H9 (cell line): ENCODE measurements around the gene BIRC6. TPM values are rescaled to one million over a fixed set of nuclear protein-coding genes. Genes with fewer than 3 reads are reported as not detected.

Experiments used
- DNase-seq: peaks from one replicate; pipeline ENCODE4 v3.0.0-alpha.2; 2017
- H2AFZ ChIP-seq: one replicate; pipeline ENCODE4 v1.6.1; 2013; ENCODE audit warnings: mild to moderate bottlenecking, low read length, control low read depth, moderate library complexity
- H2AK5ac ChIP-seq: 2 replicates; pipeline ENCODE4 v1.6.1; 2013; ENCODE audit warnings: low read length, control low read depth, mixed read lengths; ENCODE audit not compliant: insufficient read length
- H2BK120ac ChIP-seq: one replicate; pipeline ENCODE4 v1.6.1; 2013; ENCODE audit warnings: low read depth, mild to moderate bottlenecking, low read length, control low read depth, inconsistent platforms; ENCODE audit not compliant: poor library complexity, severe bottlenecking
- H2BK12ac ChIP-seq: 2 replicates; pipeline ENCODE4 v1.6.1; 2013; ENCODE audit warnings: low read length, control low read depth, mixed read lengths, low read depth; ENCODE audit not compliant: insufficient read length
- H2BK15ac ChIP-seq: 2 replicates; pipeline ENCODE4 v1.6.1; 2013; ENCODE audit warnings: low read depth, low read length, control low read depth
- H2BK20ac ChIP-seq: one replicate; pipeline ENCODE4 v1.6.1; 2013; ENCODE audit warnings: low read depth, mild to moderate bottlenecking, low read length, control low read depth, inconsistent platforms; ENCODE audit not compliant: poor library complexity, severe bottlenecking
- H2BK5ac ChIP-seq: 2 replicates; pipeline ENCODE4 v1.6.1; 2013; ENCODE audit warnings: low read length, control low read depth, mixed read lengths; ENCODE audit not compliant: insufficient read length
- H3K14ac ChIP-seq: 2 replicates; pipeline ENCODE4 v1.6.1; 2013; ENCODE audit warnings: low read length, control low read depth; ENCODE audit not compliant: insufficient read depth
- H3K18ac ChIP-seq: 2 replicates; pipeline ENCODE4 v1.6.1; 2013; ENCODE audit warnings: low read depth, mild to moderate bottlenecking, mixed read lengths, low read length, control low read depth; ENCODE audit not compliant: insufficient read length
- H3K23ac ChIP-seq: 2 replicates; pipeline ENCODE4 v1.6.1; 2013; ENCODE audit warnings: low read length, control low read depth, mixed read lengths, low read depth; ENCODE audit not compliant: insufficient read length
- H3K23me2 ChIP-seq: 2 replicates; pipeline ENCODE4 v1.6.1; 2013; ENCODE audit warnings: low read depth, mild to moderate bottlenecking, mixed read lengths, low read length, control low read depth; ENCODE audit not compliant: insufficient read length, poor library complexity, severe bottlenecking
- H3K27ac ChIP-seq: 2 replicates; pipeline ENCODE4 v1.5.1; 2013; ENCODE audit warnings: low read length, control low read depth, mixed read lengths, low read depth; ENCODE audit not compliant: insufficient read length
- H3K27me3 ChIP-seq: 2 replicates; pipeline ENCODE4 v1.6.1; 2013; ENCODE audit warnings: low read length, control low read depth, inconsistent platforms; ENCODE audit not compliant: insufficient read depth
- H3K4ac ChIP-seq: 2 replicates; pipeline ENCODE4 v1.6.1; 2013; ENCODE audit warnings: low read depth, mild to moderate bottlenecking, control low read depth, inconsistent platforms, low read length, moderate library complexity
- H3K4me1 ChIP-seq: 2 replicates; pipeline ENCODE4 v1.6.1; 2013; ENCODE audit warnings: low read length, control low read depth, inconsistent platforms; ENCODE audit not compliant: insufficient read depth
- H3K4me2 ChIP-seq: 2 replicates; pipeline ENCODE4 v1.6.1; 2013; ENCODE audit warnings: low read length, control low read depth, mixed read lengths; ENCODE audit not compliant: insufficient read length, insufficient read depth
- H3K56ac ChIP-seq: 2 replicates; pipeline ENCODE4 v1.6.1; 2013; ENCODE audit warnings: low read depth, mild to moderate bottlenecking, mixed read lengths, low read length, control low read depth; ENCODE audit not compliant: insufficient read length
- H3K79me1 ChIP-seq: 2 replicates; pipeline ENCODE4 v1.6.1; 2013; ENCODE audit warnings: low read depth, mild to moderate bottlenecking, moderate library complexity, low read length, control low read depth, inconsistent platforms; ENCODE audit not compliant: insufficient read depth, poor library complexity, severe bottlenecking
- H3K79me2 ChIP-seq: 2 replicates; pipeline ENCODE4 v1.6.1; 2013; ENCODE audit warnings: low read length, control low read depth, inconsistent platforms; ENCODE audit not compliant: insufficient read depth
- H3K9ac ChIP-seq: 2 replicates; pipeline ENCODE4 v1.6.1; 2013; ENCODE audit warnings: low read length, control low read depth, mixed read lengths; ENCODE audit not compliant: insufficient read length; ENCODE audit errors: extremely low read depth
- H3K9me3 ChIP-seq: one replicate; pipeline ENCODE4 v1.6.1; 2013; ENCODE audit warnings: low read depth, low read length, inconsistent platforms; ENCODE audit not compliant: control insufficient read depth
- H3T11ph ChIP-seq: one replicate; pipeline ENCODE4 v1.6.1; 2013; ENCODE audit warnings: mild to moderate bottlenecking, low read length, control low read depth, inconsistent platforms
- H4K20me1 ChIP-seq: one replicate; pipeline ENCODE4 v1.6.1; 2013; ENCODE audit not compliant: control insufficient read depth, insufficient read length, insufficient read depth
- H4K5ac ChIP-seq: 2 replicates; pipeline ENCODE4 v1.6.1; 2013; ENCODE audit warnings: low read depth, mild to moderate bottlenecking, mixed read lengths, low read length, control low read depth; ENCODE audit not compliant: insufficient read length
- H4K8ac ChIP-seq: replicated peaks from 2 replicates; pipeline ENCODE4 v1.6.1; 2013; ENCODE audit warnings: low read length, control low read depth, mixed read lengths, low read depth; ENCODE audit not compliant: insufficient read length
- H4K91ac ChIP-seq: 2 replicates; pipeline ENCODE4 v1.6.1; 2013; ENCODE audit warnings: low read depth, mild to moderate bottlenecking, moderate library complexity, mixed read lengths, low read length, control low read depth; ENCODE audit not compliant: insufficient read length
- H3K27ac Mint-ChIP-seq, 3 experiments: 2 replicates in 2 of 3; 3 replicates in 1 of 3; pipeline ENCODE4 v1.8.0; 2020 to 2021; ENCODE audit warnings: mixed read lengths in 3 of 3, mild to moderate bottlenecking in 1 of 3, moderate library complexity in 1 of 3
- H3K27me3 Mint-ChIP-seq: 2 replicates; pipeline ENCODE4 v1.8.0; 2021; ENCODE audit warnings: low read depth, mild to moderate bottlenecking, moderate library complexity, mixed read lengths
- H3K36me3 Mint-ChIP-seq, 3 experiments: 2 replicates in 2 of 3; 3 replicates in 1 of 3; pipeline ENCODE4 v1.8.0; 2020 to 2021; ENCODE audit warnings: low read depth in 3 of 3, mixed read lengths in 3 of 3; ENCODE audit not compliant: insufficient read depth in 1 of 3
- H3K4me1 Mint-ChIP-seq, 2 experiments: 2 replicates each; pipeline ENCODE4 v1.8.0; 2020; ENCODE audit warnings: mixed read lengths in 2 of 2
- H3K4me3 Mint-ChIP-seq, 2 experiments: 2 replicates in 1 of 2; 3 replicates in 1 of 2; pipeline ENCODE4 v1.8.0; 2020 to 2021; ENCODE audit warnings: mild to moderate bottlenecking in 2 of 2, mixed read lengths in 2 of 2, moderate library complexity in 1 of 2
- H3K9me3 Mint-ChIP-seq, 2 experiments: 2 replicates in 1 of 2; 3 replicates in 1 of 2; pipeline ENCODE4 v1.8.0; 2020; ENCODE audit warnings: mild to moderate bottlenecking in 2 of 2, mixed read lengths in 2 of 2, moderate library complexity in 1 of 2
- CTCF ChIP-seq: fragments of 200-600 bp; sonication (generic); conservative IDR thresholded peaks from 3 replicates; pipeline ENCODE4 v1.8.0; 2021; ENCODE audit warnings: antibody characterized with exemption, mild to moderate bottlenecking
- WGBS: extraction: QIAGEN DNeasy Blood & Tissue Kit; methylation state at CpG from one replicate; pipeline ENCODE4 v1.1.7; 2013; ENCODE audit warnings: missing lambda C conversion rate, low lambda C conversion rate, mixed read lengths; ENCODE audit not compliant: insufficient read length; ENCODE audit errors: extremely low coverage; 5-methylcytosine and 5-hydroxymethylcytosine counted together
- total RNA-seq: library from RNA; stranded (reverse); gene quantifications from 2 replicates; pipeline ENCODE4 v1.2.1, GENCODE V29; 2021

Gene BIRC6
- total RNA-seq, 1 experiment from 2014 or later: 78.8 TPM

- Histone ChIP-seq H2BK120ac (no peak overlapping the region), H3K9ac (no peak overlapping the region), H2BK12ac (no peak overlapping the region), H3K9me3 (no peaks in the 10 kb centered on the region), H3T11ph (no peak overlapping the region), H3K14ac (no peak overlapping the region), H2BK5ac (no peak overlapping the region), H3K23ac (no peak overlapping the region), H3K4me1 (no peaks in the 10 kb centered on the region), H3K27me3 (no peaks in the 10 kb centered on the region), H3K18ac (no peak overlapping the region), H4K5ac (no peak overlapping the region), H4K91ac (no peak overlapping the region), H3K23me2 (no peaks in the 10 kb centered on the region), H3K79me2 (no peaks in the 10 kb centered on the region), H3K56ac (no peak overlapping the region), H2BK20ac (no peak overlapping the region), H3K79me1 (no peaks in the 10 kb centered on the region), H4K20me1 (no peaks in the 10 kb centered on the region), H3K27ac (no peak overlapping the region), H4K8ac (no peak overlapping the region), H3K4ac (no peak overlapping the region), H3K4me2 (no peak overlapping the region), H2AK5ac (no peak overlapping the region), H2BK15ac (no peak overlapping the region), H2AFZ (no peak overlapping the region)
- H3K36me3 Mint-ChIP-seq: peaks cover 3 to 10% (median 9%) of the 10 kb centered on the region in 3 experiments; a peak in 5 of 7 replicates
- no peak overlapping the region for H3K4me3 Mint-ChIP-seq
- 100% methylated on average over 1 of the region's 3 CpGs for whole genome bisulfite sequencing
- no peak for TF ChIP-seq CTCF
- no peaks in the 10 kb centered on the region for H3K27me3 Mint-ChIP-seq
- H3K27ac Mint-ChIP-seq: no peak overlapping the region
- H3K4me1 Mint-ChIP-seq: no peaks in the 10 kb centered on the region
- DNase-seq: no peak
- H3K9me3 Mint-ChIP-seq: no peaks in the 10 kb centered on the region
Observed at GRCh38 chr2:32594573-32594972, 237.8 kb downstream of the BIRC6 start.
